Uterus (tissue), 2 donors: ENCODE results near the gene CARD11.

Experiments
- CTCF ChIP-seq, 4 experiments: fragments of 200-600 bp in 2 of 4; fragments of 450-650 bp in 2 of 4; sonication (generic) in 2 of 4; IDR thresholded peaks; one replicate each; pipeline ENCODE4 v1.5.1; 2016 to 2019; ENCODE audit warnings: antibody characterized with exemption in 4 of 4, mild to moderate bottlenecking in 2 of 4, moderate library complexity in 1 of 4
- POLR2A ChIP-seq, 2 donors: fragments of 450-650 bp; IDR thresholded peaks; one replicate each; pipeline ENCODE4 v1.6.1; 2016; ENCODE audit warnings: antibody characterized with exemption in 2 of 2, mild to moderate bottlenecking in 1 of 2, moderate library complexity in 1 of 2

GRCh38 chr7:2856388-2857169 lies 187.1 kb downstream of the CARD11 start:
- TF ChIP-seq POLR2A (IDR thresholded peaks at IDR 0.05), result no peak
- TF ChIP-seq CTCF (IDR thresholded peaks at IDR 0.05), result no peak
